ENCODE results near the gene CDH8. TPM values are rescaled to one million over a fixed set of nuclear protein-coding genes. Genes with fewer than 3 reads are reported as not detected.

The CDH8 gene
- total and polyA plus RNA-seq, 2 donors (not counting 3 experiments of a cell fraction or from before 2014, with no cell fraction given) = not detected

DNA sequence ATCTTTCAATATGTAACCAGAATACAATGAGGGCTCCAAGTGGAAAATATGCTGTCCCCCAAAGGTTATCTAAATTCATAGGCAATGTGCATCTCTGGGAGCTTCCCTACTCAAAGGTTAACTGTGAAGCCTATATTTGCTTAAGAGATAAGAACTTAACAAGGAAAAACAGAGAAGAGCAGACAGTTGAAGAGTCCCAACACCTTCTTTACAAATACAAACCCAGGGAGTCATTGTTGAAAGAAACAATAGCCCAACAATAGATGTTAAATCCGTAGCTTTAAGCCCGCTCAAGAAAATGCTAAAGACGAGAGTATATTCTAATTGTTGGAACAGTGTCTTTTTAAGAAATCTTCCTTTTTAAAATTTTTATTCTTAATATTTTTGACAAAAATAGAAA, 87.8 kb downstream of the CDH8 start:
- no peaks in the 10 kb centered on the region for H3K9me1 ChIP-seq (replicated peaks; ENCODE audit: control insufficient read depth, extremely low read depth, insufficient read depth, low read length)
- no peak overlapping the region for H3K4me3 ChIP-seq (replicated peaks in 1 of 3; ENCODE audit: insufficient read depth in 1 of 3, low read depth in 1 of 3, low read length in 3 of 3)
- TF ChIP-seq MAX (IDR thresholded peaks at IDR 0.05; ENCODE audit: insufficient read depth, insufficient read length) = no peak
- TF ChIP-seq EZH2 (IDR thresholded peaks at IDR 0.05; ENCODE audit: borderline replicate concordance, low read depth, low read length, severe bottlenecking) = no peak
- no peak for TF ChIP-seq POLR2A (IDR thresholded peaks at IDR 0.05; ENCODE audit: low read depth, low read length)
- no peak for TF ChIP-seq POLR2AphosphoS5 (IDR thresholded peaks at IDR 0.05; ENCODE audit: insufficient read depth, low read depth, low read length)
- TF ChIP-seq, protein P1, sequence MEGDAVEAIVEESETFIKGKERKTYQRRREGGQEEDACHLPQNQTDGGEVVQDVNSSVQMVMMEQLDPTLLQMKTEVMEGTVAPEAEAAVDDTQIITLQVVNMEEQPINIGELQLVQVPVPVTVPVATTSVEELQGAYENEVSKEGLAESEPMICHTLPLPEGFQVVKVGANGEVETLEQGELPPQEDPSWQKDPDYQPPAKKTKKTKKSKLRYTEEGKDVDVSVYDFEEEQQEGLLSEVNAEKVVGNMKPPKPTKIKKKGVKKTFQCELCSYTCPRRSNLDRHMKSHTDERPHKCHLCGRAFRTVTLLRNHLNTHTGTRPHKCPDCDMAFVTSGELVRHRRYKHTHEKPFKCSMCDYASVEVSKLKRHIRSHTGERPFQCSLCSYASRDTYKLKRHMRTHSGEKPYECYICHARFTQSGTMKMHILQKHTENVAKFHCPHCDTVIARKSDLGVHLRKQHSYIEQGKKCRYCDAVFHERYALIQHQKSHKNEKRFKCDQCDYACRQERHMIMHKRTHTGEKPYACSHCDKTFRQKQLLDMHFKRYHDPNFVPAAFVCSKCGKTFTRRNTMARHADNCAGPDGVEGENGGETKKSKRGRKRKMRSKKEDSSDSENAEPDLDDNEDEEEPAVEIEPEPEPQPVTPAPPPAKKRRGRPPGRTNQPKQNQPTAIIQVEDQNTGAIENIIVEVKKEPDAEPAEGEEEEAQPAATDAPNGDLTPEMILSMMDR (IDR thresholded peaks at IDR 0.05; ENCODE audit: extremely low read depth in 1 of 2, insufficient read depth in 1 of 2, low read depth in 1 of 2, low read length in 2 of 2) = no peak
- no peak for TF ChIP-seq JUN (IDR thresholded peaks at IDR 0.05; ENCODE audit: borderline replicate concordance, insufficient read depth, insufficient read length, low read depth)
- TF ChIP-seq GATA2 (IDR thresholded peaks at IDR 0.05; ENCODE audit: insufficient read depth, insufficient read length, low read depth, low read length) = no peak
- no peaks in the 10 kb centered on the region for H3K79me2 ChIP-seq (ENCODE audit: control insufficient read depth, insufficient read depth, low read length)
- H2AFZ ChIP-seq (ENCODE audit: low read depth, low read length) = no peak overlapping the region
- H4K20me1 ChIP-seq (replicated peaks; ENCODE audit: control insufficient read depth, extremely low read depth, insufficient read depth, low read length) = no peaks in the 10 kb centered on the region
- intact Hi-C loops (cut with micrococcal nuclease) = no loop called here
- ChIA-PET CTCF (interaction anchor here (0.9 kb wide), 1 partner anchor 18 kb away, joined by 3 read pairs; no protein-coding TSS in a partner anchor), POLR2A (no interaction called here)
- no peak overlapping the region for H3K4me2 ChIP-seq (ENCODE audit: insufficient read depth, low read length)
- peaks cover 1% of the 10 kb centered on the region for H3K9me3 ChIP-seq (replicated peaks; ENCODE audit: control insufficient read depth, insufficient read depth, low read length)
- dilution Hi-C loops (cut with MboI; ENCODE audit: extremely low pct_ligation_motif_present, low sequenced_read_pairs) = no loop called here
- H3K36me3 ChIP-seq (ENCODE audit: control insufficient read depth in 2 of 2, extremely low read depth in 1 of 2, insufficient read depth in 2 of 2, low read length in 2 of 2) = no peaks in the 10 kb centered on the region
- no TSS peak for BruUV-seq (replicated peaks)
- DNase-seq (ENCODE audit: low read depth, low spot score) (no peak), FAIRE-seq (no peak)
- no peak overlapping the region for H3K9ac ChIP-seq (replicated peaks; ENCODE audit: extremely low read depth, insufficient read depth, low read length)
- no peaks in the 10 kb centered on the region for H3K27me3 ChIP-seq (ENCODE audit: control insufficient read depth in 2 of 2, insufficient read depth in 2 of 2, low read length in 2 of 2)
- H3K4me1 ChIP-seq (ENCODE audit: control insufficient read depth, extremely low read depth, insufficient read depth, low read length) = no peaks in the 10 kb centered on the region
- no peak overlapping the region for H3K27ac ChIP-seq (ENCODE audit: insufficient read depth, low read depth, low read length)
